GM18867 (cell line): ENCODE results near the gene MUC4.
"Not testable (repeated sequence)": the region's sequence is repeated elsewhere in the genome, so short reads cannot be mapped to it uniquely, and the experiment has no call there.

Experiments used
- ATAC-seq: cut with Tn5 transposase; IDR thresholded peaks from one replicate; pipeline ENCODE4 v1.9.1; 2021; ENCODE audit warnings: mild to moderate bottlenecking, moderate library complexity; ENCODE audit not compliant: unreplicated experiment

Gene MUC4

DNA sequence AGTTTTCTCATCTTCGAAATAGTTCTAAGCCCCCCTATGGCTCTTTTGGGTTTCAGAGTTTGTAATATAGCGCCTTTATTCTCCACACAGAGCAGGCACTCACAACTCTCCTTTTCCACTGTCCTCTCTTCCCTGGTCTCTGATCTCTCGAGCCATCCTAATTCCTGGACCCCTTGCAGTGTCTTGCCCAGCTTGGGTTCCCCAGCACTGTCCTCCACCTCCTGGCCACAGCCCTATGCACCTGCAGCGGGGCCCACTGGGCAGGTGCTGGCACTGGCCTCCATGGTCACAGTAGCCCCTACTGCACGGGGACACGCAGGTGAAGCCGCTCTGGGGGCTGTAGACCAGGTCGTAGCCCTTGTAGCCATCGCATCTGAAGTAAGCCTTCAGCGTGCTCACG is 63.1 kb downstream of the MUC4 start:
- ATAC-seq = no peak

GRCh38 chr3:195746751-195747150 is 65.0 kb downstream of the MUC4 start:
- no peak for ATAC-seq

DNA sequence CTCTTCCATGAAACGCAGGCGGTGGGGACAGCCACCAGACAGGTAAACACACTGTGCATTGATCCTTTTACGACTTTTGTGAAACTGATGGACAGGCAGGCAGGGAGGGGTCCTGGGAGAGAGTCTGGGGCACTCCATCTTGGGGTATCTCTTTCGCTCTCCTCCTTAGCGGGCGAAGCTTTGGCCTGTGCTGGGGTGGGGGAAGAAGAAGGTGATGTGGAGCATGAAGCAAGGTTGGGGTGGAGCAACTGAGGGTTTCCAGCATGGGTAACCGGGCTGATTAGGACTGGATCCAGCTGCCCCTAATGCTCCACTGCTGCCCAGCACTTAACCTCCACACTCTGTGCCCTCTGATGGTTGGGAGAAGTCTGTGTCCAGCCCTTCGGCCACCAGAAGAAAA is 65.4 kb downstream of the MUC4 start:
- ATAC-seq = no peak

GRCh38 chr3:195744437-195744836 is 67.3 kb downstream of the MUC4 start:
- ATAC-seq = no peak

GRCh38 chr3:195739561-195740111 is 72.1 kb downstream of the MUC4 start:
- ATAC-seq = no peak

DNA sequence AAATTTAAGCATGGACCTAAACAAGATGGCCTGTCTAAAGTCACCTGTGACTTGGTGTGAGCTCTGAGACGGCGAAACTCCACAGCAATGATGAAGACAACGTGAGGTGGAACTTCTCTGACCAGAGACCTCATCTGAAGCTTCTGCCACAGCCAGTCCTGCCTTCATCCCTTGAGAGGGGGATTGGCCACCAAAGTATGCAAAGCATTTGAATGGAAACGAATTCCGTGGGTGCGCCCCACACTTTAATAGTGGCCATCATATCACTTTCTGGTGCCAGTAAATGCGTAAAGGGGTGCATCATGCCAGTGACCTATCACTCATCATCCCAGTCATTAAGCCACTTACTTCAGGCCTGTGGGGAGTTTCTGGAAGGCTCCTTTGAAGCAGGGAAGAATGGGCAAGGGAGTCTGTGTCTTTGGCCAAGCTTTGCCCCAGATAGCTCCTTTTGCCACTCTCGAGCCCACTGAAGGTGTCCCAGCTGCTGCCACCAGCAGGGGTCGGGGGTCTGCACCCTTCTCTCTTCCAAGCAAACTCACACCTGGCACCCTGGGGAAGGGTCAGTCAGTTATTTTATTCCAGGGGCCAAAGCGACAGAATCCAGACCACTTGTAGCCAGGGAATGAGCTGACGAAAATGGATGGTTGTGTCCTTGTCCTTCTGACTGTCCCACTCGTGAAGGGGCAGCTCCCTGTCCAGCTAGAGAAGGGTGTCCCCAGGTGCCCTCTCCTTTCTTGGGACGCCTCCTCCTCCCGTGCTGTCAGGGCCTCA is 73.3 kb downstream of the MUC4 start:
- ATAC-seq = no peak

DNA sequence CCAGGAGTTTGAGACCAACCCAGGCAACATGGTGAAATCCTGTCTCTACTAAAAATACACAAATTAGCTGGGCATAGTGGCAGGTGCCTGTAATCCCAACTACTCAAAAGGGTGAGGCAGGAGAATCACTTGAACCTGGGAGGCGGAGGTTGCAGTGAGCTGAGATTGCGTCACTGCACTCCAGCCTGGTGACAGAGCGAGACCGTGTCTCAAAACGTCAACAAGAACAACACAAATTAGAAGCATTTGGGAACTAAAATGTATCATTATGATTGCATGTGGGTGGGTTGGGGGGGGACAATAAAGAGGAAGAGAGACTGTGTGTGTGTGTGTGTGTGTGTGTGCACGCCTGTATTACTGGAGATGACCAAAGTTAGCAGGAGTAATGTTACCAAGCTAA is 73.9 kb downstream of the MUC4 start:
- ATAC-seq = not testable (repeated sequence)

DNA sequence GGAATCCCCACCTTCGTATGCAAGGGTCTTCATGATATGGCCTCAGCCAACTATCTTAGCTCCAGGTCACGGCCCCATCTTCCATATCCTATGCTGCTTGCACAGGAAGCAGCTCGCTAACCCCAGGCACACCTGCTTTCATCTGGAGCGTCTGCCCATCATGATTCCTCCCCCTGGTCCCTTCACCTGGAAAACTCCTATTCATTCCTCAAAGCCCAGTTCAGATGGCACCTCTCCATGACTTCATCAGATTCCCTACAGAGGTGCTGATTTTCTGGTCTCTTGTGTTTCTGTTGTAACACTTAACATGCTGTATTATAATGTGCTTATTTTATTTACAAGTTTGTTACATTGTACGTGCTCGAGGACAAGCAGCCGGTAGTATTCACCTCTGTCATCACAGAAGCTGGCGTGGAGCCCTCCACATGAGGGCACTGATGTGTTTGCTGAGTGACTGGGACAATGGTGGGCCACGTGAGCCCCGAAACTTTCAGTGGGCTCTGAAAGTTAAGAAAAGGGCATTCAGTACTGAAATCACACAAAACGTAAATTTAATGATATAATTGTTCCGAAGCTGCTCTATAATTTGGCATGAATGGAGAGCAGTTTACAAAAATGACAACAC is 74.8 kb downstream of the MUC4 start:
- ATAC-seq = no peak

GRCh38 chr3:195735036-195735695 is 76.6 kb downstream of the MUC4 start:
- no peak for ATAC-seq

DNA sequence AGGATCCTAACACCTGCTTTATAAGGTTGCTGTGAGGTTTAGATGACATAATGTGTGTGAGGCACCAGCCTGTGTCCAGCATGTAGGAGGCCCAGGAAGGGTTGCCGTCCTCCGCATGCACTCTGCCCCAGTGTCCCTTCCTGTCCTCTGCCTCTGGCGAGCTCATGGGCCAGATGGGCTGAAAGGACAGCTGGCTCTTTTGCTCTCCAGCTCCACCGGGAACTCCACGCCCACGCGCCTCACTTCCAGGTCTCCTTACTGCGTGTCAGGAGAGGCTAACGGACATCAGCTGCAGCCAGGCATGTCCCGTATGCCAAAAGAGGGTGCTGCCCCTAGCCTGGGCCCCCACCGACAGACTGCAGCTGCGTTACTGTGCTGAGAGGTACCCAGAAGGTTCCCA is 78.8 kb downstream of the MUC4 start:
- no peak for ATAC-seq

DNA sequence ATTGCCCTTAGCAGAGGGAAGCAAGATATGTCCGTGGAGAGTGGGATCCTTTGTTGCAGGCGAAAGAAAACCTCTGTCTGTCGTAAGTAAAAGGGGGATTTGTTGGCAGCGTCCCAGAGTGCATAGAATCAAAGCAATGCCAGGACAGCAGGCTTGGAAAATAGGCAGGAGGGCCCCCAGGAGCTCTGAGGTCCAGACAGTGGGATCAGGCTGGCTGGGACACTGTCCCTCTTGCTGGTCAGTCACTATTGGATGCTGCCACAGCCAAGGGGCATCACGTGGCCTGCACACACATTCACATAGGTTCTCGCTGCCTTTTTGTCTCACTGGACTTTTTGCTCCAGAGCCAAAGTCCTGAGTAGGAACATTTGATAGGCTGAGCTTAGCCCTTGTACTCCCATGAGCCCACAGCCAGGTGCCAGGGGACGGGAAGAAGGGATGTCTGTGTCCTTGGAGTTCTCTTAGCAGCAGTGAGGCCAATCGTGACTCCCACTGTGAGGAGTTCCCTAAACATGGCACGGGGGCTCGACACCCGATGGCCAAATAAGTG is 80.3 kb downstream of the MUC4 start:
- no peak for ATAC-seq

- ATAC-seq = no peak
Observed at GRCh38 chr3:195729476-195730251, 82.1 kb downstream of the MUC4 start.

- ATAC-seq = not testable (repeated sequence)
Observed at GRCh38 chr3:195728789-195729188, 82.9 kb downstream of the MUC4 start.

- no peak for ATAC-seq
Observed at GRCh38 chr3:195727606-195728195, 84.0 kb downstream of the MUC4 start.

DNA sequence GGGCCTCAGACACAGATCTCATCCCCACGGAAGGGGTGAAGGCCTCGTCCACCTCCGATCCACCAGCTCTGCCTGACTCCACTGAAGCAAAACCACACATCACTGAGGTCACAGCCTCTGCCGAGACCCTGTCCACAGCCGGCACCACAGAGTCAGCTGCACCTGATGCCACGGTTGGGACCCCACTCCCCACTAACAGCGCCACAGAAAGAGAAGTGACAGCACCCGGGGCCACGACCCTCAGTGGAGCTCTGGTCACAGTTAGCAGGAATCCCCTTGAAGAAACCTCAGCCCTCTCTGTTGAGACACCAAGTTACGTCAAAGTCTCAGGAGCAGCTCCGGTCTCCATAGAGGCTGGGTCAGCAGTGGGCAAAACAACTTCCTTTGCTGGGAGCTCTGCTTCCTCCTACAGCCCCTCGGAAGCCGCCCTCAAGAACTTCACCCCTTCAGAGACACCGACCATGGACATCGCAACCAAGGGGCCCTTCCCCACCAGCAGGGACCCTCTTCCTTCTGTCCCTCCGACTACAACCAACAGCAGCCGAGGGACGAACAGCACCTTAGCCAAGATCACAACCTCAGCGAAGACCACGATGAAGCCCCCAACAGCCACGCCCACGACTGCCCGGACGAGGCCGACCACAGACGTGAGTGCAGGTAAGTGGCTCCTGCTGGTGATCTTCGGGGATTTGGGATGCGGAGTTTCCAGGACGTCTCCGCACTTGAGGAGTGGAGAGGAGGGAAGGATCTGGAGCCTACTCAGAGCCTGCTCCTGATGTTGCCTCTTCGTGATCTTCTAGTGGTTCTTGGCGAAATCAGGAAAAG is 85.6 kb downstream of the MUC4 start:
- not testable (repeated sequence) for ATAC-seq

- ATAC-seq = not testable (repeated sequence)
Observed at GRCh38 chr3:195724363-195724762, 87.4 kb downstream of the MUC4 start.

DNA sequence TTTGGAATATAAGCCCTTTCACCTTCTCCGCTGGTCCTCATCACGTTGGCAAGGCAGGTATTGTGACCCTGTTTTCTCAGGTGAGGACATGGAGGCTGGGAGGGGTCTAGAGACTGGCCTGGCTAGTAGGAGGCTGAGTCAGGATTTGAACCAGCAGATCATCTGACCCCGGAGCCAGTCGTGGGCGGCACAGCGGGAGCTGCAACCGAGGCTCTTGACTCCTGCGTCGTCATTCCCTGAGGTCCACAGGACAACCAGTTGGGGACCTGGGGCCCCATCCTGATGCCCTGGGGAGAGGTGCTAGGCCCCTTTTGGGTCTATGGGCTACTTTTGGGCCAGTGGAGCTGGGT is 88.8 kb downstream of the MUC4 start:
- not testable (repeated sequence) for ATAC-seq

GRCh38 chr3:195722139-195722995 is 89.4 kb downstream of the MUC4 start:
- ATAC-seq = not testable (repeated sequence)
